NCI-H2196 treated with DMSO at 0.1 percent for 48 hours (cell line): Measurements from ENCODE around the gene STRBP.

ENCODE experiments used
- DNase-seq: peaks from one replicate; lab custom pipeline; 2025; ENCODE audit not compliant: unreplicated experiment; lab: John Stamatoyannopoulos, UW

STRBP gene

GRCh38 chr9:123104807-123105206 is 163.6 kb downstream of the STRBP start:
- DNase-seq = no peak

- DNase-seq = no peak
These were observed 165.8 kb downstream of the STRBP start for GRCh38 chr9:123102375-123103113.

- no peak for DNase-seq
These were observed 168.8 kb downstream of the STRBP start for GRCh38 chr9:123099548-123099947.

- DNase-seq = no peak
These were observed 169.3 kb downstream of the STRBP start for GRCh38 chr9:123099042-123099441.

GRCh38 chr9:123098096-123098459 is 170.3 kb downstream of the STRBP start:
- no peak for DNase-seq

- DNase-seq = no peak
These were observed 170.8 kb downstream of the STRBP start for GRCh38 chr9:123097430-123098095.

GRCh38 chr9:123096987-123097386 is 171.4 kb downstream of the STRBP start:
- no peak for DNase-seq

GRCh38 chr9:123093141-123093540 is 175.2 kb downstream of the STRBP start:
- DNase-seq = no peak

- DNase-seq = no peak
These were observed 176.9 kb downstream of the STRBP start for GRCh38 chr9:123091459-123091858.

GRCh38 chr9:123090956-123091355 is 177.4 kb downstream of the STRBP start:
- no peak for DNase-seq

GRCh38 chr9:123090198-123090896 is 178.0 kb downstream of the STRBP start:
- DNase-seq = no peak

- DNase-seq = no peak
These were observed 178.6 kb downstream of the STRBP start for GRCh38 chr9:123089790-123090189.

GRCh38 chr9:123089040-123089439 is 179.3 kb downstream of the STRBP start:
- DNase-seq = no peak

- DNase-seq = no peak
These were observed 181.0 kb downstream of the STRBP start for GRCh38 chr9:123087359-123087888.

- no peak for DNase-seq
These were observed 182.5 kb downstream of the STRBP start for GRCh38 chr9:123085916-123086315.

- no peak for DNase-seq
These were observed 184.1 kb downstream of the STRBP start for GRCh38 chr9:123084256-123084655.

GRCh38 chr9:123083680-123084079 is 184.7 kb downstream of the STRBP start:
- DNase-seq = no peak

GRCh38 chr9:123081824-123082223 is 186.6 kb downstream of the STRBP start:
- no peak for DNase-seq

GRCh38 chr9:123080444-123080843 is 187.9 kb downstream of the STRBP start:
- no peak for DNase-seq

GRCh38 chr9:123074628-123075027 is 193.8 kb downstream of the STRBP start:
- DNase-seq = no peak

- no peak for DNase-seq
These were observed 194.4 kb downstream of the STRBP start for GRCh38 chr9:123073991-123074422.

- no peak for DNase-seq
These were observed 194.9 kb downstream of the STRBP start for GRCh38 chr9:123073441-123073840.
